GM18873 (cell line): ENCODE results near the gene SYDE2.
A peak's percentile ranks its signal among the peaks of the same experiment; 100 is the strongest.
"Not testable (repeated sequence)": the region's sequence is repeated elsewhere in the genome, so short reads cannot be mapped to it uniquely, and the experiment has no call there.

ENCODE experiments used
- ATAC-seq: cut with Tn5 transposase; IDR thresholded peaks from one replicate; pipeline ENCODE4 v1.9.1; 2021; ENCODE audit warnings: mild to moderate bottlenecking, moderate library complexity, moderate number of reproducible peaks; ENCODE audit not compliant: unreplicated experiment, low FRiP score

Gene SYDE2

GRCh38 chr1:85216697-85217096 is 15.9 kb upstream of the SYDE2 start:
- no peak for ATAC-seq

GRCh38 chr1:85214654-85215053 is 13.8 kb upstream of the SYDE2 start:
- ATAC-seq = no peak

GRCh38 chr1:85208488-85208887 is 7.7 kb upstream of the SYDE2 start:
- no peak for ATAC-seq

GRCh38 chr1:85203573-85204171 is 2.9 kb upstream of the SYDE2 start:
- ATAC-seq = no peak

GRCh38 chr1:85202864-85203255 is 2.0 kb upstream of the SYDE2 start:
- ATAC-seq = no peak

GRCh38 chr1:85202092-85202863 is 1.5 kb upstream of the SYDE2 start:
- ATAC-seq = no peak

- ATAC-seq = peak; percentile 35
Observed at GRCh38 chr1:85201340-85202091, 700 bp upstream of the SYDE2 start.

- no peak for ATAC-seq
Observed at GRCh38 chr1:85199667-85200462, 951 bp downstream of the SYDE2 start.

GRCh38 chr1:85198864-85199263 is 2.0 kb downstream of the SYDE2 start:
- no peak for ATAC-seq

- ATAC-seq = no peak
Observed at GRCh38 chr1:85196358-85196757, 4.5 kb downstream of the SYDE2 start.

GRCh38 chr1:85195703-85196102 is 5.1 kb downstream of the SYDE2 start:
- ATAC-seq = no peak

GRCh38 chr1:85192129-85192528 is 8.7 kb downstream of the SYDE2 start:
- ATAC-seq = not testable (repeated sequence)

GRCh38 chr1:85189120-85189519 is 11.7 kb downstream of the SYDE2 start:
- ATAC-seq = no peak

GRCh38 chr1:85188530-85188929 is 12.3 kb downstream of the SYDE2 start:
- no peak for ATAC-seq

- ATAC-seq = not testable (repeated sequence)
Observed at GRCh38 chr1:85187021-85187420, 13.8 kb downstream of the SYDE2 start.

GRCh38 chr1:85184245-85184644 is 16.6 kb downstream of the SYDE2 start:
- ATAC-seq = no peak

GRCh38 chr1:85182700-85183099 is 18.1 kb downstream of the SYDE2 start:
- ATAC-seq = no peak

- no peak for ATAC-seq
Observed at GRCh38 chr1:85180869-85181268, 19.9 kb downstream of the SYDE2 start.

GRCh38 chr1:85179522-85179921 is 21.3 kb downstream of the SYDE2 start:
- ATAC-seq = no peak

GRCh38 chr1:85178396-85178795 is 22.4 kb downstream of the SYDE2 start:
- no peak for ATAC-seq

GRCh38 chr1:85174503-85174902 is 26.3 kb downstream of the SYDE2 start:
- no peak for ATAC-seq
